Fibroblast of mammary gland (primary cell): ENCODE results near the gene TOMM6.

Source experiments
- DNase-seq: peaks from one replicate; pipeline ENCODE4 v3.0.0-alpha.2; 2010; ENCODE audit warnings: low read depth
- H3K4me3 ChIP-seq: 2 replicates; pipeline ENCODE4 v1.5.1; 2011; ENCODE audit warnings: low read depth, mild to moderate bottlenecking, low read length, moderate library complexity; ENCODE audit not compliant: control insufficient read depth
- TF ChIP-seq, protein P1 (sequence below): conservative IDR thresholded peaks from 2 replicates; pipeline ENCODE4 v1.5.1; 2011; ENCODE audit warnings: low read depth, low read length, inconsistent platforms; ENCODE audit not compliant: control insufficient read depth, insufficient read depth

TOMM6 gene

DNA sequence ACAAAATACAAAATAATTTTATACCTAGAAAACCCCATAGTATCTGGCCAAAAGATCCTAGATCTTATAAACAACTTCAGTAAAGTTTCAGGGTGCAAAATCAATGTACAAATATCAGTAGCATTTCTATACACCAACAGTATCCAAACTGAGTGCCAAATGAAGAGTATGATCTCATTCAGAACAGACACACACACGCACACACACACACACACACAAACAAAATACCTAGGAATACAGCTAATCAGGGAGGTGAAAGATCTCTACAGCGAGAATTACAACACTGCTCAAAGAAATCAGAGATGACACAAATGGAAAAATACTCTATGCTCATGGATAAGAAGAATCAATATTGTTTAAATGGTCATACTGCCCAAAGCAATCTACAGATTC, 49.2 kb downstream of the TOMM6 start:
- H3K4me3 ChIP-seq: no peak overlapping the region
- DNase-seq: peak; percentile 48
- TF ChIP-seq, protein P1, sequence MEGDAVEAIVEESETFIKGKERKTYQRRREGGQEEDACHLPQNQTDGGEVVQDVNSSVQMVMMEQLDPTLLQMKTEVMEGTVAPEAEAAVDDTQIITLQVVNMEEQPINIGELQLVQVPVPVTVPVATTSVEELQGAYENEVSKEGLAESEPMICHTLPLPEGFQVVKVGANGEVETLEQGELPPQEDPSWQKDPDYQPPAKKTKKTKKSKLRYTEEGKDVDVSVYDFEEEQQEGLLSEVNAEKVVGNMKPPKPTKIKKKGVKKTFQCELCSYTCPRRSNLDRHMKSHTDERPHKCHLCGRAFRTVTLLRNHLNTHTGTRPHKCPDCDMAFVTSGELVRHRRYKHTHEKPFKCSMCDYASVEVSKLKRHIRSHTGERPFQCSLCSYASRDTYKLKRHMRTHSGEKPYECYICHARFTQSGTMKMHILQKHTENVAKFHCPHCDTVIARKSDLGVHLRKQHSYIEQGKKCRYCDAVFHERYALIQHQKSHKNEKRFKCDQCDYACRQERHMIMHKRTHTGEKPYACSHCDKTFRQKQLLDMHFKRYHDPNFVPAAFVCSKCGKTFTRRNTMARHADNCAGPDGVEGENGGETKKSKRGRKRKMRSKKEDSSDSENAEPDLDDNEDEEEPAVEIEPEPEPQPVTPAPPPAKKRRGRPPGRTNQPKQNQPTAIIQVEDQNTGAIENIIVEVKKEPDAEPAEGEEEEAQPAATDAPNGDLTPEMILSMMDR: no peak
